HG03064 (cell line): Measurements from ENCODE around the gene XPO5.
A peak's percentile ranks its signal among the peaks of the same experiment; 100 is the strongest.
"Not testable (repeated sequence)": the region's sequence is repeated elsewhere in the genome, so short reads cannot be mapped to it uniquely, and the experiment has no call there.

Source experiments
- ATAC-seq: cut with Tn5 transposase; IDR thresholded peaks from one replicate; pipeline ENCODE4 v1.9.1; 2021; ENCODE audit warnings: low read depth; ENCODE audit not compliant: unreplicated experiment

XPO5 gene

DNA sequence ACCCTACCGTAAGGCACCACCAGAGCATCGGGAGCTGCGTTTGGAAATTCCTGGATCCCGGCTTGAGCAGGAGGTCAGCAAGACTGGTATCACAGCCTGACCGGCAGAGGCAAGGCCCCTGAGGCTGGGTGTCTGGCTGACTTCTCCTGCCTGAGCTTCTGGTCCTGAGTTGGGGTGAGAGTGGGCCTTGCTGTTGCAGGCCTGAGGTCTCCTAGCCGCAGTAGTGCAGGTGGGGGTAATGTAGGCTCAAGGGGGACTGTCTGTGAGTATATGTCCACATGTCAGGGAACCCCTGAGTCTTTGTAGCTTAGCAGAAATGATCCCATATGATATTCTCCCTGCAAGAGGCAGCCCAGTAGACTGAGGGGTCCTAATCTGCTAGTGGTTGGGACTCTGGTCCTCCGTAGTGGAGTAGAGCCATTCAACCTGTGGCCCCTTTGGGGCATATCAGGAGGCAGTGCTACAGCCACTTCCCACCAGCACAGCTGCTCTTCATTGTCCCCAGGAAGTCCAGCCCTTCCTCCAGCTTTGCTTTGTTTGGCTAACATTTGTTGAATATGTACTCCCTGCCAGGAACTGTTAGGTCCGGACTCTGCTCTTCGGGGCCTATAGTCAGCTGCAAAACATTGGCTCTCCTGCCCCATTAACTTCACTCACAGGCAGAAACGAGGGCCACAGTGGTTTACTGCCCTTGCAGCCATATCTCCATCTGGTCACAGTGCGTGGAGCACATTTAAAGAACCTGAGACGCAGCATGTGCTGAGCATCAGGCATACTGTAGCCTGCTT lies 76.6 kb downstream of the XPO5 start:
- no peak for ATAC-seq

DNA sequence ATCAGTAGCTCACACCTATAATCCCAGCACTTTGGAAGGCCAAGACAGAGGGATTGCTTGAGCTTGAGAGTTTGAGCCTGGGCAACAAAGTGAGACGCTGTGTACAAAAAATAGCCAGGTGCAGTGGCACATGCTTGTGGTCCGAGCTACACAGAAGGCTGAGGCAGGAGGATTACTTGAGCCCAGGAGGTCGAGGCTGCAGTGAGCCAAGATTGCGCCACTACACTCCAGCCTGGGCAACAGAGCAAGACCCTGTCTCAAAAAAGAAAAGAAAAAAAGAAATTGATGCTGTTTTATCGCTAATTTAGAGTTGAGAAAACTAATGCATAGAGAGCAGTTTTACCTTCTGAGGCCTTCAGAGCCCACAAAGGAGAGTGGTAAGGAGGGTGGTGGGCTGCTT lies 77.5 kb downstream of the XPO5 start:
- not testable (repeated sequence) for ATAC-seq

- no peak for ATAC-seq
Measured at GRCh38 chr6:43497689-43498088, 78.1 kb downstream of the XPO5 start.

- no peak for ATAC-seq
Measured at GRCh38 chr6:43497129-43497396, 78.8 kb downstream of the XPO5 start.

- ATAC-seq, result no peak
Measured at GRCh38 chr6:43496370-43497128, 79.3 kb downstream of the XPO5 start.

GRCh38 chr6:43495409-43495941 lies 80.4 kb downstream of the XPO5 start:
- no peak for ATAC-seq

GRCh38 chr6:43494766-43495165 lies 81.1 kb downstream of the XPO5 start:
- ATAC-seq, result no peak

- no peak for ATAC-seq
Measured at GRCh38 chr6:43494321-43494720, 81.5 kb downstream of the XPO5 start.

GRCh38 chr6:43493833-43494232 lies 82.0 kb downstream of the XPO5 start:
- ATAC-seq, result no peak

GRCh38 chr6:43493230-43493629 lies 82.6 kb downstream of the XPO5 start:
- no peak for ATAC-seq

- ATAC-seq, result no peak
Measured at GRCh38 chr6:43492673-43493072, 83.2 kb downstream of the XPO5 start.

DNA sequence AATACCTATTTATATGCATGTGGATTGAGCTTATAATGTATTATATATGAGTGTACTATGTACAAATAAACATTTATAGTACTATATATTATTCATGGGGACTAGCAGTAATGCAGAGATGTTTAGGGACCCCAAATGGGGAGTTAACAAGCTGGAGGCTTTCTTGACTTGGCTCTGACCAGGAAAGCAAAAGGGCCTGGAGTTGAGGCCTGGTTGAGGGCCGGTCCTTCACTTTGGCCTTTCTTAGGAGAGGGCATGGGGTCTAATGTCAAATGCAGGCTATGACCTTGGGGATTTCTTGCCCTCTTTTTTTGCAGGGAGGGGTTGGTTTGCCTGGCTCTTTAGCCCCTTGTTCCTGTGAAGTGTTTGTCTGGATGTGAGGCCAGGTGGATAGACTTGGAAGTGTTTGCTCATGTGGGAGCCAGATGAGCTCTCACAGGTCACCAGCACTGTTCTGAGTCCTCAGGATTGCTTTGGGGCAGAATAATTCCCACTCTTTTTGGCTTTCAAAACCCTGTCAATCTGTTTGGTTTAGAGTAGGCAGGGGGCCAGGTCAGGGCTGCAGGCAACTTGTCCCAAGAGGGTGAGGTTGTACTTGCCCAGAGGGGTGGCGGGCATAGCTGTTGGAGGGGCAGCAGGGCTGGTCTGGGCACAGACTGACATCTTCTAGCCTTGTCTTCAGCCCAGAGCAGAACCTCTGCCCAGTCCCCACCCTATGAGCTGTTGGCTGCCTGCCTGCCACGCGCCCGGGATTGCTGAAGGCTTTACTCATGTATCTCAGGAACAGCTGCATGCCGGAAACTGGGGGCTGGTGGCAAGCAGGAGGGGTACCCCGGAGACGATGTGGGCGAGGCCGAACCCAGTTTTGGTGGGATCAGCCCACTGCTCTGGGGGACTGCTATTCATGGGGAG lies 83.8 kb downstream of the XPO5 start:
- ATAC-seq, result no peak

DNA sequence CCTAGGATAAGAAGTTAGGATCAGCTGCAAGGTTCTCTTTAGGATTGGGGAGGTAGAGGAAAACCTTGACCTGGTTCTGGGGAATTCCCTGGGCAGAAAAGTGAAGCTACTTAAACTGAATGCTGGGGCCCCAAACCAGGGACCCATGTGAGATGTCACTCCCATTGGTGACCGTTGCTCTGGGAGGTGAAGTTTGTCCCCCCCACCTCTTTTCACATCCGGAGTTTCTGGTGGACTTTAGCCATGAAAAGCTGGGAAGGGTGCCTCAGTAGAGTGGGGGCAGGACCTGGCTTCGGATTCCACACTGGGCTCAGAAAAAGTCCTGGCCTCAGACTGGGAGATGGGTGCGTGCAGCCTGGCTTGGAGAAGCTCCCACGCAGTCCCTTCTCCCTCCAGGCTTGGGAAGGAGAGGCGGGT lies 85.3 kb downstream of the XPO5 start:
- ATAC-seq, result no peak

- no peak for ATAC-seq
Measured at GRCh38 chr6:43489277-43490072, 86.4 kb downstream of the XPO5 start.

- no peak for ATAC-seq
Measured at GRCh38 chr6:43488667-43489276, 87.1 kb downstream of the XPO5 start.

GRCh38 chr6:43481591-43482236 lies 94.1 kb downstream of the XPO5 start:
- no peak for ATAC-seq

DNA sequence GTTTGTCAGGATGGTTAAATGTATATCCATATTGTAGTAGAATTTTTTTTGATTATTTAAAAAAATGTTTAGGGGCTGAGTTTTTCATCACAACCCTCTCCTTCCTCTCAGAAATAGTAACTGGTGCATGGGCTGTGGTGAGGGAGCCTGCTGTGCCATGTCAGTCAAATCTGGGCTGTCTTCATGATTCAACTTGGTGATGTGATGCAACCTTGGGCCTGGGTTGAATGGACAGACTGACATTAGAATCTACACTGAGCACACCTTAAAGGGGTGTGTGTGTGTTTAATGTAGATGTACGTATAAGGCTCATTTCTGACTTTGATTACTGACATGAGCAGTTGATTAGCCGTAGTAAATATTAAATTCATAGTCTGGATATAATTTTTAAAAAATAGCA lies 94.8 kb downstream of the XPO5 start:
- no peak for ATAC-seq

DNA sequence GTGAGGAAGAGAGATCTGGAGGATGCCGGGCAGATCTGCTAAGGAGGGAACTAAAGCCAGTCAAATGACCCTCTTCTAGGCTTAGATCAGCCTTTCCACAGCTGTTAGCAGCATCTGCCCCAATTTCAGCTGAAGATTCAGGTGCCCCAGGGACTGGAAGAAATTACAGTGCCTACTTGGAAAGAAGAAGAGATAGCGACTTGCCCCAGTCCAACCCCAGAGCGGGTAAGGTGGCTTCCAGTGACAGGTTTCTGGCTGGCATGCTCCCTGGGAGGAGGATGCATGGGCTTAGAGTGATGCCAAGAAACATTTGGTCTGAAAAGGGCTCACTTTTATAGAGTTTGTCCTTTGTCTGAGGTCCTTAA lies 97.8 kb downstream of the XPO5 start:
- ATAC-seq, result no peak

- peak; percentile 85 for ATAC-seq
Measured at GRCh38 chr6:43477235-43478007, 98.4 kb downstream of the XPO5 start, which contains the start of gene TJAP1. Gene TJAP1, plus strand, starts transcription at chr6:43477570. Its CDS starts 21,432 bp downstream, at chr6:43499002.
